ENCODE results near the gene IER5L.

DNA sequence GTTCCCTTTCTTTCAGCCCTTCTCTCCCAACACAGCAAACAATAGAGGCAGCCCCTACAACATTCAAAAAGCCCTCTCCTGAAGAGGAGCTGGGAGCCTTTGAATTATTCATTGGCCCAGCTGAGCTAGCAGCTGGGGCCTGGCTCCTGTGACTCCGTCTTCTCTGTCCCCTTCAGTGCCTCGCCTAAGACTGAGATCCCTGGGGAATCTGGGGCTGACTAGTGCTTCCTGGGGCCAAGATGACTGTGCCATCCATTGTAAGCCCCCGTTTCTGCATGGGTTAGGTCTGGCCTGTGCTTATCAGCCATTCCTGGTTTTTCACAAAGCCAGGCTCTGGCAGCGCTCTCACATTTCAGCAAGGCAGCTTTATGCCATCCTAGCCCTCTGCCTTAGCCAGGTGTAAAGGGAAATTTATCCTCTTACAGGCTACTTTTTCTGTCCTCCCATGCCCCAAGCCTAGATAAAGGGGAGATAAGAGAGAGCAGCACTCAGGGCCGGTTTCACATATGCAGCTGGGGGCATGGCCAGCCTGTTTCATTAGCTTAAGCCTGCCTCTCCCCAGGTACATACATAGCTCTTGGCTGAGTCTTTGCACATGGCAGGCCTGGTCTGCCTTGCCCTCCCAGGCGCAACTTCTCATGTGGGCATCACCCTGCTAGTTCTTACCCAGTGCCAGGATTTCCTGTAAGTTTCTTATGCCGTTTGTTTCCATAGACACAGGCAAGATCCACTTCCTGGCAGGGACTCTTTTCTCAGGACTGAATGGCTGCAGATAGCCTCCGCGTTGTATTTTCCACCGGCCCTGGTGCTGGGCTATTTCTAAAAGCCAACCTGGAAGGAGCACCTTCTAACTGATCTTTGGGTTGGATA, 51.1 kb downstream of the IER5L start:
- no peak for TF ChIP-seq CTCF (IDR thresholded peaks at IDR 0.05)
- no peak for TF ChIP-seq POLR2A (IDR thresholded peaks at IDR 0.05)
